Muscle layer of colon (tissue), 2 donors: Measurements from ENCODE around the gene VIPR2.
"Not testable (repeated sequence)": the region's sequence is repeated elsewhere in the genome, so short reads cannot be mapped to it uniquely, and the experiment has no call there.

Source experiments
- H3K27ac ChIP-seq: one replicate; pipeline ENCODE4 v1.7.0; 2013; ENCODE audit warnings: low read depth, mild to moderate bottlenecking, low read length, moderate library complexity
- H3K27me3 ChIP-seq, 2 donors: one replicate each; pipeline ENCODE4 v1.7.0; 2013; ENCODE audit warnings: low read length in 2 of 2, mild to moderate bottlenecking in 2 of 2; ENCODE audit not compliant: insufficient read depth in 2 of 2, control insufficient read depth in 1 of 2
- H3K36me3 ChIP-seq: one replicate; pipeline ENCODE4 v1.7.0; 2013; ENCODE audit warnings: mild to moderate bottlenecking, low read length; ENCODE audit not compliant: insufficient read depth
- H3K4me1 ChIP-seq: one replicate; pipeline ENCODE4 v1.7.0; 2013; ENCODE audit warnings: mild to moderate bottlenecking, low read length; ENCODE audit not compliant: insufficient read depth
- H3K4me3 ChIP-seq, 2 donors: one replicate each; pipeline ENCODE4 v1.7.0; 2013; ENCODE audit warnings: low read length in 2 of 2, low read depth in 1 of 2, mild to moderate bottlenecking in 1 of 2, moderate library complexity in 1 of 2
- H3K9ac ChIP-seq: one replicate; pipeline ENCODE4 v1.7.0; 2013; ENCODE audit warnings: low read length
- H3K9me3 ChIP-seq: one replicate; pipeline ENCODE4 v1.7.0; 2013; ENCODE audit warnings: mild to moderate bottlenecking, low read length
- donor health status: abdominal sarcoma.
- donor health status: Adenocarcinoma of cecum.

VIPR2 gene

GRCh38 chr7:159125104-159125954, 19.3 kb downstream of the VIPR2 start:
- peaks cover 0 to 5% of the 10 kb centered on the region in 2 donors for H3K27me3 ChIP-seq

GRCh38 chr7:159123793-159124192, 20.9 kb downstream of the VIPR2 start:
- H3K27me3 ChIP-seq, H3K27ac ChIP-seq, H3K4me3 ChIP-seq, H3K4me1 ChIP-seq, H3K9ac ChIP-seq, H3K36me3 ChIP-seq, H3K9me3 ChIP-seq: not testable (repeated sequence)

More at GRCh38 chr7:159125104-159125954, 19.3 kb downstream of the VIPR2 start:
- no peak overlapping the region for H3K27ac ChIP-seq
- no peaks in the 10 kb centered on the region for H3K36me3 ChIP-seq
- no peak overlapping the region for H3K4me3 ChIP-seq
- H3K9me3 ChIP-seq: no peaks in the 10 kb centered on the region
- no peaks in the 10 kb centered on the region for H3K4me1 ChIP-seq
- H3K9ac ChIP-seq: no peak overlapping the region

- not testable (repeated sequence) for H3K27ac ChIP-seq, H3K9me3 ChIP-seq, H3K36me3 ChIP-seq, H3K9ac ChIP-seq, H3K4me3 ChIP-seq, H3K4me1 ChIP-seq, H3K27me3 ChIP-seq
Observed at GRCh38 chr7:159123294-159123693, 21.4 kb downstream of the VIPR2 start.

- no peaks in the 10 kb centered on the region for H3K9me3 ChIP-seq
- peaks cover 0 to 5% of the 10 kb centered on the region in 2 donors for H3K27me3 ChIP-seq
- H3K27ac ChIP-seq: no peak overlapping the region
- no peaks in the 10 kb centered on the region for H3K36me3 ChIP-seq
- H3K4me3 ChIP-seq: no peak overlapping the region
- no peaks in the 10 kb centered on the region for H3K4me1 ChIP-seq
- H3K9ac ChIP-seq: no peak overlapping the region
Observed at GRCh38 chr7:159122276-159122675, 22.4 kb downstream of the VIPR2 start.

- Histone ChIP-seq H3K27me3 (no peaks in the 10 kb centered on the region), H3K9me3 (no peaks in the 10 kb centered on the region)
Observed at GRCh38 chr7:159121476-159121875, 23.2 kb downstream of the VIPR2 start.

GRCh38 chr7:159121068-159121467, 23.6 kb downstream of the VIPR2 start:
- Histone ChIP-seq H3K27me3 (no peaks in the 10 kb centered on the region), H3K4me1 (no peaks in the 10 kb centered on the region), H3K9ac (no peak overlapping the region), H3K27ac (no peak overlapping the region), H3K36me3 (no peaks in the 10 kb centered on the region), H3K4me3 (no peak overlapping the region), H3K9me3 (no peaks in the 10 kb centered on the region)

More at GRCh38 chr7:159121476-159121875, 23.2 kb downstream of the VIPR2 start:
- Histone ChIP-seq H3K36me3 (no peaks in the 10 kb centered on the region), H3K9ac (no peak overlapping the region), H3K4me3 (no peak overlapping the region), H3K27ac (no peak overlapping the region), H3K4me1 (no peaks in the 10 kb centered on the region)

- no peaks in the 10 kb centered on the region for H3K9me3 ChIP-seq
- no peaks in the 10 kb centered on the region for H3K36me3 ChIP-seq
- no peaks in the 10 kb centered on the region for H3K27me3 ChIP-seq
- no peak overlapping the region for H3K4me3 ChIP-seq
- H3K4me1 ChIP-seq: no peaks in the 10 kb centered on the region
- no peak overlapping the region for H3K9ac ChIP-seq
- H3K27ac ChIP-seq: no peak overlapping the region
Observed at GRCh38 chr7:159120540-159120919, 24.1 kb downstream of the VIPR2 start.

- no peaks in the 10 kb centered on the region for H3K27me3 ChIP-seq
- peaks cover under 1% of the 10 kb centered on the region for H3K4me1 ChIP-seq
- no peaks in the 10 kb centered on the region for H3K9me3 ChIP-seq
- H3K9ac ChIP-seq: no peak overlapping the region
- no peak overlapping the region for H3K4me3 ChIP-seq
- no peak overlapping the region for H3K27ac ChIP-seq
- no peaks in the 10 kb centered on the region for H3K36me3 ChIP-seq
Observed at GRCh38 chr7:159119851-159120539, 24.7 kb downstream of the VIPR2 start.

GRCh38 chr7:159119026-159119741, 25.5 kb downstream of the VIPR2 start:
- Histone ChIP-seq H3K9me3 (no peaks in the 10 kb centered on the region), H3K36me3 (no peaks in the 10 kb centered on the region)

GRCh38 chr7:159118623-159119022, 26.0 kb downstream of the VIPR2 start:
- Histone ChIP-seq H3K4me3 (no peak overlapping the region), H3K27ac (no peak overlapping the region), H3K27me3 (no peaks in the 10 kb centered on the region), H3K4me1 (peaks cover 7% of the 10 kb centered on the region), H3K9me3 (no peaks in the 10 kb centered on the region), H3K36me3 (no peaks in the 10 kb centered on the region), H3K9ac (no peak overlapping the region)

More at GRCh38 chr7:159119026-159119741, 25.5 kb downstream of the VIPR2 start:
- H3K9ac ChIP-seq: no peak overlapping the region
- no peak overlapping the region for H3K4me3 ChIP-seq
- H3K27ac ChIP-seq: no peak overlapping the region
- H3K4me1 ChIP-seq: peaks cover 7% of the 10 kb centered on the region
- H3K27me3 ChIP-seq: no peaks in the 10 kb centered on the region

GRCh38 chr7:159118197-159118595, 26.5 kb downstream of the VIPR2 start:
- H3K36me3 ChIP-seq: no peaks in the 10 kb centered on the region
- H3K4me1 ChIP-seq: peaks cover 7% of the 10 kb centered on the region
- no peak overlapping the region for H3K4me3 ChIP-seq
- no peak overlapping the region for H3K27ac ChIP-seq
- H3K9me3 ChIP-seq: no peaks in the 10 kb centered on the region
- H3K27me3 ChIP-seq: peaks cover 0 to 2% of the 10 kb centered on the region in 2 donors
- H3K9ac ChIP-seq: no peak overlapping the region
